Cardiac muscle cell (in vitro differentiated cells and primary cell): Measurements from ENCODE around the gene ANXA2R. TPM values are rescaled to one million over a fixed set of nuclear protein-coding genes. Genes with fewer than 3 reads are reported as not detected.

Experiments
- DNase-seq, 2 donors: peaks; one replicate each; pipeline versions ENCODE4 v3.0.0 to v3.0.0-alpha.2; 2010 to 2017; ENCODE audit warnings: low read depth in 1 of 2, low spot score in 1 of 2
- H3K27ac ChIP-seq: fragments of 200-600 bp; sonication (generic); 2 replicates; pipeline ENCODE4 v1.5.1; 2016
- H3K27me3 ChIP-seq: fragments of 200-600 bp; sonication (generic); 2 replicates; pipeline ENCODE4 v1.6.0; 2016; ENCODE audit warnings: control low read depth
- H3K36me3 ChIP-seq: fragments of 200-600 bp; sonication (generic); 2 replicates; pipeline ENCODE4 v1.5.1; 2016; ENCODE audit warnings: control low read depth
- H3K4me1 ChIP-seq: fragments of 200-600 bp; sonication (generic); 2 replicates; pipeline ENCODE4 v1.8.1; 2017; ENCODE audit warnings: low read depth, mild to moderate bottlenecking, mixed run types
- H3K4me3 ChIP-seq: fragments of 200-600 bp; sonication (generic); 2 replicates; pipeline ENCODE4 v1.5.1; 2016; ENCODE audit warnings: mild to moderate bottlenecking
- H3K9me3 ChIP-seq: fragments of 200-600 bp; sonication (generic); 2 replicates; pipeline ENCODE4 v1.5.1; 2017; ENCODE audit warnings: low read depth, mild to moderate bottlenecking, control low read depth
- polyA plus RNA-seq: library from polyadenylated mRNA; unstranded; fragments of >200 nt; fragmentation: Nextera tagmentation; extraction: Ambion mirVana; gene quantifications from 2 replicates; pipeline ENCODE4 v1.2.1, GENCODE V29; 2016
- total RNA-seq: library from RNA; depleted of rRNA; stranded (reverse); fragments of >200 nt; gene quantifications from 2 replicates; pipeline ENCODE4 v1.2.3, GENCODE V29; 2016
- TF ChIP-seq, protein P1 (sequence below): IDR thresholded peaks from 2 replicates; pipeline ENCODE4 v1.5.1; 2012; ENCODE audit warnings: low read depth, mild to moderate bottlenecking, low read length

Gene ANXA2R
- total and polyA plus RNA-seq, 2 experiments from 2014 or later, result 0.43 to 0.63 TPM

DNA sequence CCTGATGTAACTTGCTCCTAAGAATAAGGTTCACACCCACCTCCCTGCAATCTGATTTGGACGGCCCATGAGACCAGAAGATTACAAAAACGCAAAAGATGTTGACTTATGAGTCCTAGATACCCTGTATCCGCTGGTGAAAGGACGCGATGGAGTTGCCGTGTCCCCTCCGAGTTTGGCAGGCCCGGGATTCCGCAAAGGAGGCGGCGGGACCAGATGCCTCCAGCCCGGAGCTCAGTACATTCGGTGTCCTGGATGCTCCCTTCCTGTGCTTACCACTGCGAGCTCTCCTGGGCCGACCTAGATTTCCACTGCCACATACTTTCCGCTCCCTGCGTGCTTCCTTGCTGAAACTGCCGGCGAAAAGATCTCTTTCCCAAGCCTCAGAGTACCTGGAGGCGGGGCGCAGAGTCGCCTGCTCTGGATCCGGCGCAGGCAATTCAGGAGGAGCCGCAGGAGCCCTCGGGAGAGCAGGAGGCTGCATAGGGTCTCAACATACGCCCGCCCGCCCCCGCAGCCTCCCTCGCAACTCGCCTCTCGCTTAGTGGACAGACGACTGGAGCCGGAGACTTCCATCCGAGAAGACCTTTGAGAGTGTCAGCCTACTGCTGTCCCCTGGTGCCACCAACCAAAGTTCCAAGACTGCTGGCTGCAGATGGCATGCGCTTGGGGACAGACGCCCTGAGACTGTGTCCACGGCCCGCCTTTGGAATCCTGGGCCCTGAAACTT is 39.8 kb downstream of the ANXA2R start:
- TF ChIP-seq, protein P1, sequence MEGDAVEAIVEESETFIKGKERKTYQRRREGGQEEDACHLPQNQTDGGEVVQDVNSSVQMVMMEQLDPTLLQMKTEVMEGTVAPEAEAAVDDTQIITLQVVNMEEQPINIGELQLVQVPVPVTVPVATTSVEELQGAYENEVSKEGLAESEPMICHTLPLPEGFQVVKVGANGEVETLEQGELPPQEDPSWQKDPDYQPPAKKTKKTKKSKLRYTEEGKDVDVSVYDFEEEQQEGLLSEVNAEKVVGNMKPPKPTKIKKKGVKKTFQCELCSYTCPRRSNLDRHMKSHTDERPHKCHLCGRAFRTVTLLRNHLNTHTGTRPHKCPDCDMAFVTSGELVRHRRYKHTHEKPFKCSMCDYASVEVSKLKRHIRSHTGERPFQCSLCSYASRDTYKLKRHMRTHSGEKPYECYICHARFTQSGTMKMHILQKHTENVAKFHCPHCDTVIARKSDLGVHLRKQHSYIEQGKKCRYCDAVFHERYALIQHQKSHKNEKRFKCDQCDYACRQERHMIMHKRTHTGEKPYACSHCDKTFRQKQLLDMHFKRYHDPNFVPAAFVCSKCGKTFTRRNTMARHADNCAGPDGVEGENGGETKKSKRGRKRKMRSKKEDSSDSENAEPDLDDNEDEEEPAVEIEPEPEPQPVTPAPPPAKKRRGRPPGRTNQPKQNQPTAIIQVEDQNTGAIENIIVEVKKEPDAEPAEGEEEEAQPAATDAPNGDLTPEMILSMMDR, result no peak
- DNase-seq, result peak; percentile 59 to 63
- no peaks in the 10 kb centered on the region for H3K9me3 ChIP-seq
- peaks cover 98% of the 10 kb centered on the region for H3K27me3 ChIP-seq
- H3K36me3 ChIP-seq, result no peaks in the 10 kb centered on the region
- no peaks in the 10 kb centered on the region for H3K4me1 ChIP-seq
- H3K27ac ChIP-seq, result no peak overlapping the region
- H3K4me3 ChIP-seq, result peak overlapping the region; percentile 20

DNA sequence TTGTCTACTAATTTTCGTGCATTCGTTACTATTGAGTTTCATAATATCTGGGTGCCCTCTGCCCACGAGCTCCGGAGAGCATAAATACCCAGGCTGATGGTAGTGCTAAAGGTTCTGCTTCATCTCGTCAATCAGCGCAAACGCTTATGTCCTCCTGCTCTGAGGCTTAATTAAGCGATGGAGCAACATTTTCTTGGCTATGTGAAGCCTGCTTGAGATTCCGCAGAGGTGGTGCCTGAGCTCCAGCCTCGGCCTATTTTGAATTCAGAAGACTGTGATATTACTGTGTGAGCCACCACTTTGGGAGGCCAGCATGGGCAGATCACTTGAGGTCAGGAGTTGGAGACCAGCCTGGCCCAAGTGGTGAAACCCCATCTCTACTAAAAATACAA is 44.8 kb downstream of the ANXA2R start:
- peaks cover 100% of the 10 kb centered on the region for H3K27me3 ChIP-seq
- H3K27ac ChIP-seq, result no peak overlapping the region
- H3K36me3 ChIP-seq, result no peaks in the 10 kb centered on the region
- H3K4me1 ChIP-seq, result no peaks in the 10 kb centered on the region
- H3K9me3 ChIP-seq, result no peaks in the 10 kb centered on the region
- peak in 1 of 2 donors; percentile 66 for DNase-seq
- H3K4me3 ChIP-seq, result no peak overlapping the region
- TF ChIP-seq, protein P1, result no peak

DNA sequence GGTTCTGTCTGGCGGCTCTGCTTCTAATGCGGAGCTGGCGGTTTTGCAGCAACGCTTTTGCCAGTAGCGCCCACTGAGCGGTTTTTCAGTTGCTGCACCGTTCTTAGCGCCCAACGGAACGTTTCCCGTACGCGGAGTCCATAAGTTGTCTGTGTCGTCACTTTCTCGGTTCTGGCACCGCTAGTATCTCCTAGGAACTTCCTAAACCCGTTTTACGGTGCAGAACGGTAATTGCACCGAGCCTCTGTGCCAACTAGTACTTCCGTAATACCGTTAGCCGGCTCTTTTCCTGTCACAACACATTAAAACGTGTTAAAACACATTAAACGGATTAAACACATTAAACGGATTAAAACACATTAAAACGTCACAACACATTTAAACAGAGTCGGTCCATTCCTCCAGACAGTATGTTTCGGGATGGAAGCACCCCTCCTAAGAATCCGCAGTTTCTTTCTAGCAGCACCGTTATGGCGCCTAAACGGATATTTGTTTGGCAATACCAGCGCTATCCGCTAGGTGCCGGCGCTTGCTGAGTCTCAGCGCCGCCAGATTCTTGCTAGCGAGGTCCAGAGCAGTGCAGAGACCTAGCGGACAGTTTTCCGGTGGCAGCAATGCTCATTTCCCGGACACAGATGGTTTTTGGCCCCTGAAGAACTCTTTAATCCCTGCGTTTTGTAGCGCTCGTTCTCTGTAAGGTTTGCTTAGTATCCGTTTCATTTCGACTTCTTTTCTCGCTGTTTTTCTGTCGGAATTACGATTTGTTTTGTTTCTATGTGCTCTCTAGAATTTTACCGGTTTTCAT is 45.4 kb downstream of the ANXA2R start:
- Histone ChIP-seq H3K27ac (no peak overlapping the region), H3K27me3 (peaks cover 100% of the 10 kb centered on the region), H3K9me3 (no peaks in the 10 kb centered on the region), H3K4me1 (no peaks in the 10 kb centered on the region), H3K4me3 (peak overlapping the region; percentile 20), H3K36me3 (no peaks in the 10 kb centered on the region)
- TF ChIP-seq, protein P1, result peak; percentile 86
- peak; percentile 92 to 96 for DNase-seq

DNA sequence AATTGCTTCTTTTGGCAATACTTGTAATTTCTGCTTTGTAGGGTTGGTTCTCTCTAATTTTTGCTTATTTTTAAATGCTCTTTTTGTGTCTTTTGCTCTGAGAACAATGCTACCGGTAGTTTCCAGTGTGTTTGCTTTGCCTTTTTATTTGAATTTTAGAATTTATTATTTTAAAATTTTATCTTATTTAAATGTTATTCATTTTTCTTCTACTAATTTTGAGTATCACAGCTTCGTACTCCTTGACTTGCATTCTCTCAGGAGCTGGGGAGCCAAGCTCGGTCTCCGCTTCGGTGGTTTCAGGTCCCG is 45.9 kb downstream of the ANXA2R start:
- no peaks in the 10 kb centered on the region for H3K4me1 ChIP-seq
- H3K27ac ChIP-seq, result no peak overlapping the region
- no peaks in the 10 kb centered on the region for H3K9me3 ChIP-seq
- H3K4me3 ChIP-seq, result peak overlapping the region; percentile 20
- TF ChIP-seq, protein P1, result no peak
- H3K27me3 ChIP-seq, result peaks cover 95% of the 10 kb centered on the region
- no peaks in the 10 kb centered on the region for H3K36me3 ChIP-seq
- DNase-seq, result no peak

DNA sequence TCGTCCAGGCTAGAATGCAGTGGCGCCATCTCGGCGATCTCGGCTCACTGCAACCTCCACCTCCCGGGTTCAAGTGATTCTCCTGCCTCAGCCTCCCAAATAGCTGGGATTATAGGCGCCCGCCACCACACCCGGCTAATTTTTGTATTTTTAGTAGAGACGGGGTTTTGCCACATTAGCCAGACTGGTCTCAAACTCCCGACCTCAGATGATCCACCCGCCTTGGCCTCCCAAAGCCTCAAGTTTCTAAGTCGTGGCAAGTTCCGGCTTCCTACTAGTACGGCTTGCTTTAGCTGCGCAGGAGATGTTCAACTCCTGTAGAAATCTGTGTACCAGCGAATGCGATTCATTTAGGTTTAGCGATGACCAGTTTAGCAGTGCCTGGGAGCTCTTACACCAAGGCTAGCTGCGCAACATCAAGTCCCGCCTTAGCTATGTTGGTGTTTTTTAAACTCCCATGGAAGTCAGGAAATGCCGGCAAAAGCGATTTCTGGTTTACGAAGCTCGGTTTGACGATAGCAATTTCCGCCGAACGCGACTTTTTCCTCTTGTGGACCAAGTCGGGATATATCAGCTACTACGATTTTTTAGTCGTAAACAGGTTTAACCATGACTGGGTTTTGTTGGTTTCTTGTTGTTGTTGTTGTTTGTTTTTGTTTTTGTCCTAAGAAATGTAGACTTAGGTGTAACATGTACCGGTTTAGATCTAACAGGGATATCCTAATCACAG is 46.4 kb downstream of the ANXA2R start:
- peaks cover 90% of the 10 kb centered on the region for H3K27me3 ChIP-seq

More for the DNA sequence above, 46.4 kb downstream of the ANXA2R start:
- TF ChIP-seq, protein P1, result no peak
- Histone ChIP-seq H3K9me3 (no peaks in the 10 kb centered on the region), H3K4me3 (no peak overlapping the region), H3K4me1 (no peaks in the 10 kb centered on the region), H3K27ac (no peak overlapping the region), H3K36me3 (no peaks in the 10 kb centered on the region)
- peak in 1 of 2 donors; percentile 92 for DNase-seq
